Cardiac fibroblast (primary cell): ENCODE data around the gene MLH3.

Source experiments
- DNase-seq, 2 donors: peaks; one replicate each; pipeline versions ENCODE4 v3.0.0 to v3.0.0-alpha.2; 2010; ENCODE audit warnings: low read depth in 2 of 2
- H3K4me3 ChIP-seq, 2 donors: replicated peaks in 1 of 2; 1 replicate in 1 of 2; 2 replicates in 1 of 2; pipeline ENCODE4 v1.5.1; 2011; ENCODE audit warnings: low read depth in 2 of 2, low read length in 2 of 2, mild to moderate bottlenecking in 2 of 2, moderate library complexity in 1 of 2
- CTCF ChIP-seq: IDR thresholded peaks from one replicate; pipeline ENCODE4 v1.5.1; 2011; ENCODE audit warnings: low read depth, mild to moderate bottlenecking, low read length, inconsistent platforms

MLH3 gene

DNA sequence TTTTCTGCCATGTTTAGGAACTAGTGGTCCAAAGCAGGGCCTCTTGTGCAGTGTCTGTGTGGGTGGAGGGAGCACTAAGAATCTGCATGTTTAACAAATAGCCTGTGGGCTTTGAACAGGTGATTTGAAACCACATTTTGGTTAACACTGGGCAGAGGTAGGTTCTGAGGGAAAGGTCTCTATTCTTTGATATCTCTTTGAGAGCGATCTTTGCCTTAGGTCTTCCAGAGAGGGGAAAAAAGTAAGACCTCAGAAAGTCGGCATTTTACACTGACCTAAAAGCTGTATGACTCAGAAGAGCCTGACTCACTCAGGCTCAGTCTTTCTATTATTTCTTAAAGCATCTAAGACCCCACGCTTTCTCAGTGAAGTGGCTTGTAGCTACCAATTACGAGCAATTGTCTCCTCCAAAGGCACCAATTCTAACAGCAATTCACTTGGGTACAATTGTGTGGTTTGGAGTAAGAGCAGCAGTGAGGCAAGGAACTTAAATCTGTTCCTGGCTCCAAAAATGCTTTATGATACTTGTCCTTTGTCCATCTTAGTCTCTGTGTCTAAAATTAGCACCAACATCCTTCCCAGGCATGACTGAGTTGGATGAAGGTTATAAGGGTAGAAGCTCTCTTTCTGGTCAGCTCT is 39.8 kb downstream of the MLH3 start:
- peak; percentile 57 to 77 for DNase-seq
- H3K4me3 ChIP-seq, result no peak overlapping the region
- TF ChIP-seq CTCF, result no peak

GRCh38 chr14:75010472-75011093 is 40.7 kb downstream of the MLH3 start:
- no peak for TF ChIP-seq CTCF
- H3K4me3 ChIP-seq, result no peak overlapping the region
- peak in 1 of 2 donors; percentile 46 for DNase-seq

DNA sequence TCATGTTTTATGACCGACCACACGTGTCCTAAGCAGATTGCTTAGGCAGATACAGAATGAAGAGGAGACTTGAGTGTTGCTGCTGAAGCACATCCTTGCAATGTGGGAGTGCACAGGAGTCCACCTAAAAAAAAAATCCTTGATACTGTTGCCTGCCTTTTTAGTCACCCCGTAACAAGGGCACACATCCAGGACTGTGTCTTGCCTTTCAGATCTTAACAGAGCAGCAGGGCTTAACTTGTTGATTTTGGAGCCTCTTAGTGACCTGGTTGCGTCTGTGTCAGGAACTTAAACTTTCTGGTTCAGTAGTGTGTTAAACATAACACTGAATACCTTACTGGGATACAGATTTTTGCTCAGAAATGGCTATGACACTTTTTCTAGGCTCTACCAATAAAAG is 42.1 kb downstream of the MLH3 start:
- TF ChIP-seq CTCF, result no peak

GRCh38 chr14:75005357-75005756 is 45.9 kb downstream of the MLH3 start:
- no peak for TF ChIP-seq CTCF
- no peak for DNase-seq

More for the DNA sequence above, 42.1 kb downstream of the MLH3 start:
- H3K4me3 ChIP-seq, result no peak overlapping the region
- DNase-seq, result no peak

DNA sequence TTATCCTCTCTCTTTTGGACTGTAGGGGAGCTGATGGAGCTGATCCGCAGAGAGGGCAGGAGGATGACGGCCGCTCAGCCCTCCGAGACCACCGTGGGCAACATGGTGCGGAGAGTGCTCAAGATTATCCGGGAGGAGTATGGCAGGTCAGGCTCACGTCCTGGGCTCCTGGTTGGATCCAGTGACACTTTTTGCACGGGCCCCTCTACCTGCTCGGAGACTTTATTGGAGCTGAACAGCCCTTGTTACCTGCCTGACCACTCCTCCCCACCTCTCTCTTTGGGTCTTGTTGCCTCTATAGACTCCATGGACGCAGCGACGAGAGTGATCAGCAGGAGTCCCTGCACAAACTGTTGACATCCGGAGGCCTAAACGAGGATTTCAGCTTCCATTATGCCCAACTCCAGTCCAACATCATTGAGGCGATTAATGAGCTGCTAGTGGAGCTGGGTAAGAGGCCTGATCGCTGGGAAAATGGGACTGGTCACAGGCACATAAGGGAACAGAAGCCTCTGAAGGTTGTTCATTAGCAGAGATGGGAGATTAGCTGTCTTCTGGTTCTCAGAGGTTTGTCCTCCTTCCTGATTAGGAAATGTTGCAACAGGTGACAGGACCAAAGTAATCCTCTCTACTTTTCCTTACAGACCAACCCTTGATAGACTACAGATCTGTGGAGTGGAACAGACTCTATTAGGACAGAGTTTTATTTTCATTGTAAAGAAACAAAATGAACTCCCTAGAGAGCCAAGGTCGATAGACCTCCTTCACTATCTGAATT is 47.8 kb downstream of the MLH3 start:
- TF ChIP-seq CTCF, result no peak
- DNase-seq, result no peak
- H3K4me3 ChIP-seq, result peak overlapping the region; percentile 92 to 94

More at GRCh38 chr14:75005357-75005756, 45.9 kb downstream of the MLH3 start:
- H3K4me3 ChIP-seq, result no peak overlapping the region

DNA sequence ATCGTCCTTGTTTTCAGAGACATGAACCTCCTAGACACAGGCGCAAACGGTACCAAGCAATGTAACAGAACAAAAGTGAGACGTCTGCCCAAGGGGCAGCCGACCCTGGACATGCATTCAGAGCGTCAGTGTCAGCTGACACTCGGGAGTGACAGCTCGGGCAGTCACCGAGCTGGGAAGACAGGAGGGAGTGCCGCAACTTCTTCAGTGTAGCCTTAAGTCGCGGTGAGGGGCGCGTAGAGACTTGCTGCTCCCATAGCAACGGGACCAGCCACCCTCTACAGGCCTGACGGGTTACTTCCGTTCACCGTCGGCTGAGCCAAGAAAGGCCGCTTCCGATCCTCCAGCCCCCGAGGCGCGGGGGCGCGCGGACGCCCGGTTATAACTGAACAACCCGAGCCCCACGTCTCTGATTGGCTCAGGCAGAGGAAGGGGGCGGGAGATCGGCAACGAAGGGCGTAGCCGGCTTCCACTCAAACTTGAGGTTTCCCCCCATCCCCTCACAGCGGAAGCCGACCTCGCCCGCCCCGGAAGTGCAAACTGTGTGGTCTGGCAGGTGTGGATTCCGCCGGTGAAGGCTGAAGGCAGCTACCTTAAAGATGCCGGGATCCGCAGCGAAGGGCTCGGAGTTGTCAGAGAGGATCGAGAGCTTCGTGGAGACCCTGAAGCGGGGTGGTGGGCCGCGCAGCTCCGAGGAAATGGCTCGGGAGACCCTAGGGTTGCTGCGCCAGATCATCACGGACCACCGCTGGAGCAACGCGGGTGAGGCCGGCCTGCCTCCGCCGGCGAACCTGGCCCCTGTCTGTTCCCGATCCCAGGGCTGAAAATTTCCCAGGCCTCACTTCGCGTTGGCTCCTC is 48.6 kb downstream of the MLH3 start, which contains the start of gene EIF2B2:
Gene EIF2B2, plus strand, starts transcription at position 530 of the 858 bp plus-strand sequence. Its CDS starts 70 bp downstream, at position 600.
- no peak for TF ChIP-seq CTCF
- H3K4me3 ChIP-seq, result peak within 1 kb of the TSS; percentile 92 to 94
- peak; percentile 95 to 97 for DNase-seq
